ENCODE measurements around the gene CNTNAP2.

Gene CNTNAP2

DNA sequence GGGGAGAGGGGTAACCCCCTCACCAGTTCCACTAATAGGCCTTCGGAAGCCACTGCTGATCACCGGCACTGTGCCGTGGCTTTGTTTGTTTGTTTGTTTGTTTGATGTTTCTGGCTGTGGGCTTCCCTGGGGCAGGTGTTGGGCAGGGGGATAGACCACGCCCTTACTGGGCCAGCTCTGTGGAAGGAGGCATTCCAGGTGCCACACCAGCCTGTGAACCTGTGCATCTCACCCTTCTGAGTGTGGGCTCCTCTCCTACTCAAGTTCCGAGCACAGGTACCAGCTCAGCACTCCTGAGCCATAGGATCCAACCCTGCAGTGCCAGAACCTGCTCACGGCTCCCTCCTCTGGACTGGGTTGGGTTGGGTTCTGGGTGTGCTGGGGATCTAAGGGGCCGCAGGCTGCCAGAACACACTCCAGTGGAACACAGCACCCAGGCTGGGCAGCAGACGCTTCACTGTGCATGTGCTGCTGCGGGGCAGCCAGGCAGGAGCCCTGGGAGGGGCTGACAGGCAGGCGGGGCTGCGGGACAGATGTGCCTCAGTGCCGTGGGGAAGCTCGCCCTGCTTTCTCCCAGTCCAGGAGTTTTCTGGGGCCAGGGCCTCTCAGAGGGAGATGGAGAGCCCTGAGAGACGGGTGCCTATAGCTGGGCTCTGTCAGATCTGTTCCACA is 1053.9 kb downstream of the CNTNAP2 start:
- no peak for DNase-seq

DNA sequence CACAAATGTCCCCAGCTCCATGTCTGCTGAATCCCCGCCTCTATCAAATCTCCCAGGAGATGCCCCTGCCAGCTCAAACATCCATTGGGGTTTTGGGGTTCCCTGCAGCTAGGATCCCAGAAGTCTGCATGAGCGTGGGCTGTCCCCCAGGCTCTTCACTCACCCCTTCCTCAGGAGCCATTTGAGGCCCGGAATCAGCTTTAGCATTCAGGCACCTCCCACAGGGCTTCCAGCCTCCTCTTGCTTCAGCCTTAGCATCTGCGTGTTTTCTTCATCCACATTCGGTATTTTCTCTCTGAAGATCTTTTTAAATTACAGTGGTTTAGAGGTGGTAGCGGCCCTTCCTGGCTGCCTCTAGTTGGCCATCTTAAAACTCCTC is 1054.4 kb downstream of the CNTNAP2 start:
- no peak for DNase-seq

DNA sequence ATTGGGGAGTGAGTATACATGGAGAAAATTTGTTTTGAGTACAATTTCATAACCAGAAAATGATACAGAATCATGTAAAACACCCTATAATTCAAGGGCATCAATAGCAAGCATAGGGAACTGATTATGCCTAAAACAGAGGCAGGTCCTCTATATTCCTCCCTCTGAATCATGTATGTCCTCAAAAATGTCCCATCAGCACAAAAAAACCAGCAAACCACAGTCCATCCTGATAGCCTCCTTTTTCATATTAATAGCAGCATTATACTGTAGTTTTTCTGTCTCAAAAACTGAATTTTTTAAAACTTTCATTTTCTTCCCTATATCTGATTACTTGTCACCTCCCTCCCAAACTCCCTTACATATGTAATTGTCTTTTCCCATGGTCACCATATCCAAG is 1057.3 kb downstream of the CNTNAP2 start:
- no peak for DNase-seq

DNA sequence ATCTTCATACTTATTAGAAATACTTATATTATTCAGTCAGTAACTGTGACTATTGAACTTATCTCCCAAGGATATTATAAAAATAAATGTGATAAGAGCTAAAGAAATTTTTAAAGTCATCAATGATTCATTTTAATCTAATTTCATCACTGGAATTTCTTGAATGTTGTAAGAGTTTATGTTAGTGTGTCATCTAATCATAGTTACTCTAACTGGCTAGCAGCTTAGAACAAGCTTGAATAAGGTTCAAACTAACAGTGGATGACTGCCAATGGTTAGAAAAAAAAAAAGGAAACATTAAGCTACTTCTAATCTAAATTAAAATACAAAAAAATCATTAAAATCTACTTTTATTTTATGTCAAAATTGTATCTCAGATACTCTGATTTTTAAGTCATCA is 1066.3 kb downstream of the CNTNAP2 start:
- no peak for DNase-seq

DNA sequence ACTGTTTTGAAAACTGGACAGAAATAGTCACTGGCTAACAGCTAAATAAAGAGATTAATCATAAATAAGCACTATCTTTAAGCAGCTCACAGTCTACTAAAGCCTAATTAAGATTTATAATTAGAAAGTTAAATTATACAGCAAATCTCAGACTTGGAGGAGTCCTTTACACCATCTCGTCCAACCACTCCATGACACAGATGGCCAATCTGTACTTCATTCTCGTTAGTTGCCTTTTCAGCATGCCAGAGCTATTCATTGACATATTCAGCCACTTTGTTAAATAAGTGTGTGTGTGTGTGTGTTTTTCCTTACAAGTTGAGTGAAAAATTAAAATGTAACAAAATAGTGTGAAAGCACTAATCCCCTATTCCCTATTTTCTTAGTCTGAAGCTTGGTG is 1066.7 kb downstream of the CNTNAP2 start:
- DNase-seq = no peak

DNA sequence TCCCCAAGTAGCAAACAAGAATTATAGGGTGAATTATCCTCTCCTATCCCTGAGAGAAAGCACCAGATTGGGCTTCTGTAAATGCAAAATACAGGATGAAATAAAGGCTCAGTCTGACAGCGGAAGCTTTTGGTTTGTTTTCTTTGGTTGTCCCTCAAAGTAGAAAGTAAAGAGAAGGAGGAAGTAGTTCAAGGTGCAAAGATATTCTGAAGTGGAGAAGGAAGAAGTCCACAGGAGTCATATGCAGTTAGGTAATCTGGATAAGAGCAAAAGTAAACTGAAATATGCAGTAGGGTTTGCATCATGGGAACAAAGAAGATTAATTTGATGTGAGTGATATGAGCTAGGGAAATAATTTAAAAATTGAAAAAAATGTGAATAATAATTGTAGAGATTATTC is 1071.9 kb downstream of the CNTNAP2 start:
- DNase-seq = no peak

DNA sequence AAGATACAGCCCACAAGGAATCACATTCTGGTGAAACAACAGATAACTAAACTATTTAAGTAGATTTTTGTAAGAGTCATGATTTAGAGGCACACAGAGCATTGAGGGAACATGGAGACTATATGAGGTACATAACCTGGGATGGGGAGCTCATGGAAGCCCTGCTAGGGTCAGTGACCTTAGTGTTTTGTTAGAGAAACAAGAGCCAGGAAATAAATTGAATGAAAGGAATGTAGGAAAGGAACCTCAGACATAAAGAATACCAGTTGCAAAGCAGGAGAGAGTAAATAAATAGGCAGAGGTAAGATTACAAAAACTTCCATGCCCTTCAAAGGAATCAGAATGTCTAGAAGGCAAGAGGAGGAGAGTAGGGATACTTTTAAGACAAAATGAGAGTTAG is 1076.9 kb downstream of the CNTNAP2 start:
- DNase-seq = no peak

DNA sequence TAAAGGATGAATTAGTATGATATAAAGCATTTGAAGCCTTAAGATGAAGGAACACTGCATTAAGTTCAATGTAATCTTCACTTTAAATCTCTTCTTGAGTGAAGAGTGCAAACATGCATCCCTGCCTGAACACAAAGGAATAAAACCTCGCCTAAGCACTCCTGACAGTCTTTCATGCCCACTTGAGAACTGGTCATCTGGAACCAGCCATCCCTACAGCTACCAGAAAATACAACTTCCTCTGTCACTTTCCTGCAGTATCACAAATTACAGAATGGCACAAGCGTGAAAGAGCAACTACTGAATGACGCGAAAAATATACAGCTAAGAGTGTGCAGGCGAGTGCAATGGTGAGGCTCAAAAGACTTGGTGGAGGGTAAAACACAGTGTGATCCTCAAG is 1079.9 kb downstream of the CNTNAP2 start:
- DNase-seq = no peak

DNA sequence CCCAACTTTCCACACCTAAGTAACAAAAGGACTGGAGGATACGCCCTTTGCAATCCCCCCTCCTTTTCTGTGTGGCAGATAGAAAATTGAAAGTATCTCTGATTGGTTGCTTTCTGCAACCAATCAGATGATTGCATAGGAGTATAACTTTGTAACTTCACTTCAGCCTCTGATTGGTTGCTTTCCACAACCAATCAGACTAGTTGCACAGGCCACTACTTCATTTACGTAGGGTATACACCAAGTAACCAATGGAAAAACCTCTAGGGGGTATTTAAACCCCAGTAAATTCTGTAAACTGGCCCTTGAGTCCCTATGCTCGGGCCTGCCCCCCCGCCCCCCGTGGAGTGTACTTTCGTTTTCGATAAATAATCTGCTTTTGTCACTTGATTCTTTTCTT is 1080.4 kb downstream of the CNTNAP2 start:
- DNase-seq = no peak

DNA sequence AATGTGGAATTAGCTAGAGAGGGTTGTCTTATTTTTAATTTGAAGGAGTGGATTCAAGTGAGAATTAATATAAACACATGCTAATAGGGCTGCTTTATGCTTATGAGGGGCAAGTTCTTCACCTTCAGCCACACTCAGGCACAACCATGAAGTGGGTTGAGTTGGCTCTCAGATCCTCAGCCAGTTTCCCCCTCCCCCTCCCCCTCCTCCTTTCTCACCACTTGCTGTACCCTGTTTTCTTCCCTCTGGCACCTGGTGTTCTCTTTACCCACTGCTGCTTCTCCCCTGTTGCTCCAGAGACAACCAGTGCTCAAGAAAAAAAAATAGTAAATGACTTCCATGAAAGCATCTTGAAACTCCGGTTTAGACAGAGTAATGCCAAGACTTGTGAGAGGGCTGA is 1083.3 kb downstream of the CNTNAP2 start:
- peak; percentile 4 for DNase-seq

DNA sequence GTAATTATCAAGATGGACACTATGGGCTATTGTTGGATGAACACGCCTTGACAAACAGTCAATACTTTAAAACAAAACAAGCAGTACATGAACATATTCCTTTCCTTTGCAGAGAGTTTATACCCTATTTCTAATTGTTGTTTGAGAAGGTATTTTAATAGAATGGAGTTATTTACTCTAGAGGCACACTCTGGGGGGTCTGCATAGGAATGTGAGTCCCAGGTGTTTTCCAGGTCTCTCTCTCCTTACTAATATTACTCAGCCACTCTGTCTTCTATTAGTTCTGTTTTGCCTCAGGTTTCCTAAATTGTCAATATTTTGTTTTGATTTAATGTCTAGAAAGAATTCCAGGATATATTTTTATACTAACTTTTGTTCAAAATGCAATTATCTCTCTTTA is 1091.4 kb downstream of the CNTNAP2 start:
- no peak for DNase-seq

DNA sequence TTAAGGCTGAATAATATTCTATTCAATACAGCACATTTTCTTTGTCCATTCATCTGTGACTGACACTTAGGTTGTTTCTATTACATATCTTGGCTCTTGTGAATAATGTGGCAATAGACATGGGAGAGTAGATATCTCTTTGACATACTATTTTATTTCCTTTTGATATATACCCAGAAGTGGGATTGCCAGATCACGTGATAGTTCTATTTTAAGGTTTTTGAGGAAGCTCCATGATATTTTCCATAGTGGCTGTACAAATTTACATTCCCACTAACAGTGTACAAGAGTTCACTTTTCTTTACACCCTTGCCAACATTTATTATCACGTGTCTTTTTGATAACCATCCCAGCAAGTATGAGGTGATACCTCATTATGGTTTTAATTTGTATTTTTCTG is 1114.7 kb downstream of the CNTNAP2 start:
- no peak for DNase-seq

DNA sequence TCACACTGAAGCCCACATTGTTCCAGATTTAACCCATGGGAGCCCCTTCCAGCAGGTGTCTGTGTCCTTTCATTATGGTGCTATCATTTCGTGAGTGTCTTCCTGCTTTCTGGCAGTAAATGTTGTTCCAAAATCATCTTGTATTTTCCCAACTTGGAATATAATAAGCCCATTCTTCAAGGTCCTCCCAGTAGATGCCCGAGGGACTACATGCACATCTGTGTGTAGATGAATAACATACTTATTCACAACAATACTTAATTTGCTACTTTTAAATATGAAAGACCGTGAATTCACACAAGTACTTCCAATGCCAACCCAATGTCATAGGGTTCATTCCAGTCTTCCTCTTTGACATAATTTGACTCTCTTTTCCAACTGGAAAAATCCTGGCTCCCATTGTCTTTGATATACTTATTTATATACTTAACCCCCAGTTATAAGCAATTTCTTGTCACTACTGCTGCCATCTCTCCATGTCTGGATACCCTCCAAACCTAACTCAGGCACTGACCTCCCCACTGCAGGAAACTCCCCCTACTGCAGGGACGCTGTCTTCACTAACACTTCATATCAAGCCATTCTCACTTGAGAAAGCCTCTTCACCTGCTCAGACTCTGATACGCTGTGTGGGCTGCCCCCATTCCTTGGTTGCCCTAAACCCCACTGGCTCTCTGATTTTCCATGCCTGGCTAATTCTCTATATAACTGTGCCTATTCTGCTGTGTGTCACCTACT is 1119.2 kb downstream of the CNTNAP2 start:
- no peak for DNase-seq

DNA sequence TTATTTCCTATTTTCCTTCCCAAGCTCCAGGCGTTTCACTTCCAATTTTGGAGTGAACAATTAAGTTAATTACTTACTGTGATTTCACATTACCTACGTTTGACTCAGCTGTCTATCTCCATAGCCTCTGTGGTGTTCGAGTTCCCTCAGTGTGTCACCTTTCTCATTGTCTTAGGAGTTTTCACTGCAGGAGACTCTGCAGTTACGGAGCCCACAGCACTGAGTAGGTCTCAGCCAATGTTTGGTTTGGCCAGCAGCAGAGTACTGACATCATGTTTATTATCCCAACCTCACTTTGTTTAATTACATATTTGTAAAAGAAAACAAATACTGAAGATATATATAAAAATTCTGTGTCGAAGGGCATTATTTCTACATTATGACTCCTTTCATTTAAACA is 1123.9 kb downstream of the CNTNAP2 start:
- DNase-seq = no peak

DNA sequence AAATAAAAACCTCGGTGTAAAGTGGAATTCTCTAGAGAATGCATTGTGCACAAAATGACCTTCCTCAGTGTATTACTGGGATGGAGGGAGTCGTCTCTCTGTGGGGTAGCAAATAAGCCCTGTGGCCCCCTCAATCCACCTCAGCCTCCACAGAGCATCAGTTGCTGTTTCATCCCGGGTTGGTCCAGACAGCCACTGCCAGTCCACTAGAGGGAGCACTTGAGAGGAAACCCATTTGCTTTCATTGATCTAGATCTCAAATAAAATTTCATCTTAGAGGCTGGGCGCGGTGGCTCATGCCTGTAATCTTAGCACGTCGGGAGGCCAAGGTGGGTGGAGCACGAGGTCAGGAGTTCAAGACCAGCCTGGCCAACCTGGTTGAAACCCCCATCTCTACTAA is 1128.7 kb downstream of the CNTNAP2 start:
- peak; percentile 33 for DNase-seq

DNA sequence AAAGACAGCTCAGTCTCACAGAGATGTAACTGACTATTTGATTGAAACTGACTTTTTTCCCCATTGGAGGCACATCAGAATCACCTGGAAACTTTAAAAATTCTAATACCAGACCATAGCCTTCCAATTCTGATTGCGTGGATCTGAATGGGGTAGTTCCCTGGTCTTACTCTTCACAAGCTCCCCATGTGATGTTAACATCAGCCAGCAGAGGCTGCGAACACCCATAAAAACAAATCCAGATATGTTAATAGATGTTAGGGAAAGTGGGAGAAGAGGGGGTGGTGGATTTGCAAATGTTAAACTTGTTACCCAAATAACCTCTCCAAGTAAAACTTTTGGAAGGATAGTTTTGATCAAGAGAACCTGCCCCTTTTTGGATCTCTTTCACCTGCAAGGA is 1133.4 kb downstream of the CNTNAP2 start:
- DNase-seq = no peak

DNA sequence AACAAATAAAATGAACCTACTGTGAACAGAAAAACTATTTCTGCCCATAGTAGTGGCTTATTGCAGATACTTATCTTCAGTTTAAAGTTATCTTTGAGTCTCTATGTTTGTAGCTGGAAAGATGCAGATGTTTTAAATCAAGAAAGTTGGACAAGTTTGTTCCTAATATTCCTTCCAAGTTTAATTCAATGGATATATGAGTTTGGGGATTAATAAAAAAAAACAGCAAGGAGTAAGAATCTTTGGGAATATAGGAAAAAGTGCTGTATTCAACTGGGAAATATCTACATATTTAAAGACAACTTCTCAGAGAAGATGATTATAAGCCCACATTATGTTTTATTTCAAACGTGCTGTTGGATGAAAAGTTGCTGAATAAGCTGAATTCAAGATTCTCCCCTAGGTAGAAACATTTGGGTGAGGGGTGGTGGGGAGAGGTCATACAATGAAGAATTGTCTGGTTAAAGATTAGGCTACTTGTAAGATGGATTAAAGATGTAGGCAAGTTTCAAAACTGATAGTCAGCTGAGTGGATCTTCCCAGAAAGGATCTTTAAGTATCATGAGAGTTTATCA is 1135.2 kb downstream of the CNTNAP2 start:
- DNase-seq = no peak

DNA sequence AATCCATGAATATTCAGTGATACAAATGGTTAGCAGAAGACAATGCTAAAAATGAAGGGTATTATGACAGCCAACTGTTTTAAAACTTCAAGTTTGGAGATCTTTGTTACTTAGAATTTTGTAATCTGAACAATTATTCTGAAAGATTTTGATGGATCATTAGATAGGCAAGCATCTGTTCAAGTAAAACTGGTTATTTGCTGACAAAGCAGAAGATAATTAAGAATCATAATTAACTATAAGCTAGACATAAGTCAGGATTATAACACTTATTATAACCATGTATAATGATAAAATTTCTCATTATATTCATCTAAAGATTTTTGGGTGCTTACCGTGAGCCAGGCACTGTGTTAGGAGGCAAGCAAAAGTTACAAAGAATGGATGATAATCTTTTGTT is 1145.1 kb downstream of the CNTNAP2 start:
- DNase-seq = no peak

DNA sequence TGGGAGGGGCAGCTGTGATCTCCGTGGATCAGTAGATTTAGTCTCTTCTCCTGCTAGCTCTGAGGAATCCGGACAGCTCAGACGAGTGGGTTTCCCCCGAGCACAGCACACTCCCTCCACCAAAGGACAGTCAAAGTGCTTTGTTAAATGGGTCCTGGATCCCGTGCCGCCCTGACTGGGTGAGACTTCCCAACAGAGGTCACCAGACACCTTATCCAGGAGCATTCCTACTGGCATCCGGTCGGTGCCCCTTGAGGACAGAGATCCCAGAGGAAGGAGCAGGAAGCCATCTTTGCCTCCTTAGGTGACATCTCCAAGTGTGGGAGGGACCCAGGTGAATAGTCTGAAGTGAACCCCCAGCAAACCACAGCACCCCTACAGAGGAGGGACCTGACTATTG is 1148.9 kb downstream of the CNTNAP2 start:
- no peak for DNase-seq

DNA sequence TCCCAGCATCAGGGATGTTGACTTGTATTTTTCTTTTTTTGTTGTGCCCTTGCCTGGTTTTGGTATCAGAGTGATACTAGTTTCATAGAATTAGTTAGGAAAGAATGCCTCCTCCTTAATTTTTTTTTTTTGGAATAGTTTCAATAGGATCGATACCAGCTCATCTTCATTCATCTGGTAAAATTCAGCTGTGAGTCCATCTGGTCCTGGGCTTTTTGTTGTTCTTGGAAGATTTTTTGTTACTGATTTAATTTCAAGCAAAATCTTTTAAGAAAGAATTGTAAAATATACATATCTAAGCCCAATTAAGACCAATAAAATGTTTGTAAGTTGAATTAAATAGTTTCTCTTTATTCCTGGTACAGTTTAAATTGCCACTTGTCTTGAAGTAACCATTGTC is 1159.5 kb downstream of the CNTNAP2 start:
- DNase-seq = no peak

DNA sequence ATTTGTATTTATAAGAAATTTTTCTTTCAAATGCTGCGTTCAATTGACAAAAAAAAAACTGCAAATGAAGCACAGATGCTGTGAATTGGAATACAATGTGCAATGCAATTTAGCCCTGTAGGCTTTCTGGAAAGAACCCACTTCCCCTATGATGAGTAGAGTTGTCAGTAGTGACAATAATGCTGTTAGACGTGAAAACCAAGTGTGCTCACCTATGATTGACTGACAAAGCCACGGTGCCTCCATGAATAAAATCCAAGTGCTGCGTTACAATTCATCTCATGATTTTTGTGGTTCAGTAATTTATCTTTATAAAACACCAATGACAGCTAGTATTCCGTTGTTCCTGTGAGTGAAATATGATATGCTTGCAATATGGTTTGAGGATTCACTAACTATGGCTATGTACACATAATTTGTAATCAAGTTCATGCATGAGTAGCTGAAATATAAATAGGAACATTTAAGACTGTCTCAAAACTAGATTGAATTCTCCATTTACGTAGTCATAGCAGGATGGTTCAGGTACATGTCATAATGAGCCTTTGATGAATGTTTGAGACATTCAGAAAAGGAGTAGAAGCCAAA is 1160.3 kb downstream of the CNTNAP2 start:
- peak; percentile 80 for DNase-seq

DNA sequence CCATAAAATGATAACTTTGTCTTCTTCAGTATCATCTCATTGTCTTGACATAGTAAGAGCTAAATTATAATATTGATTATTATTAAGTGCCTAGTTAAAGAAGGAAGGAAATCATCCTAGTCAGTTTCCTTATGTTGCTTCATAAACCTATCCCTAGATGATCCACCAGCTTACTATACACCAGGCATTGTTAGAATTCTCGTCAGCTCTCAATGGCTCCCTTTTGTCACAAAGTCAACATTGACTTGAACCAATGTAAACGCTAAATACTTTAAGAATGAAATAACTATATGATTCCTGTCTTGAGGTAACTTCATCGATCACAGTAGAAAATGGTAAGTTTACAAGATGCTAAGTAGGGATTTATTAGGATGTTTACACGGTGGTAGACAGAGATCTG is 1162.9 kb downstream of the CNTNAP2 start:
- no peak for DNase-seq

DNA sequence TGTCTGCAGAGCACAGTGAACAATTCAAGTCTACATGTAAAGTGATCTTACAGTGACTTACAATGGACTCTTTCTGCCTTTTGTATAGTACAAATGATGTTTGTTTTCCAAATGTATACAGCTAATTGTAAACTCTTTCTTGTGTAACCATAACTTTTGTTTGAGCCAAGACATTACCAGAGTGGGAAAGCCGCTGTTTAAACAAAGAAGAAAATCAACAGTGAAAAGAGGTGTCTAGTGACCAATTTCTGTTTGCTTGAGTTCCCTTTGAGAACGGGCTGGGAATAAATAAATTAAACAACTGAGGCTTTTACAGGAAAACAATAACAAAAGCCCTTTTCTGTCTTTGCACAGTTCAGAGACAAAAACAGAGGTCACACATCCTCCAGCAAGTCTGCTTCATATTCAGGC is 1163.4 kb downstream of the CNTNAP2 start:
- DNase-seq = no peak

DNA sequence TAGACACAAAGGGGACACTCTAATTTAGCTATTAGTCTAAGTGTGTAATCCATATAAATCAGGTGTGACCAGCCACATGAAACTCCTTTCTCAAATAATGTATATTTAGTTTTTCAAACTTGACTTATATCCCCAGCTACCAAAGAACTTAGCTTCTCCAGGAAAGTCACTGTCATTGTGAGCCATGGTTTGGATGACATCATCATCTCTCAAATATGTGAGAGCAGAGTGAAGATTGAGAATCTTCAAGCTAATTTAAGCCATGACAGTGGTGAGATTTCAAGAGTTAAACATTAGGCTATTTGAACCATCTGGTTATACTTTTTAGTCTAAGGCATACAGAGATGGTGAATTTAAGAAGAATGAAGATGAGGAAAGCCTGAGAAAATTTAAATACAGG is 1165.6 kb downstream of the CNTNAP2 start:
- DNase-seq = no peak

Measured in NCI-H2171 (cell line).